ENCODE measurements around the gene ITCH. TPM values are rescaled to one million over a fixed set of nuclear protein-coding genes. Genes with fewer than 3 reads are reported as not detected.
"Not testable (repeated sequence)": the region's sequence is repeated elsewhere in the genome, so short reads cannot be mapped to it uniquely, and the experiment has no call there.

The ITCH gene
- total and polyA plus RNA-seq, 2 experiments from 2014 or later, result 31.0 to 47.7 TPM

DNA sequence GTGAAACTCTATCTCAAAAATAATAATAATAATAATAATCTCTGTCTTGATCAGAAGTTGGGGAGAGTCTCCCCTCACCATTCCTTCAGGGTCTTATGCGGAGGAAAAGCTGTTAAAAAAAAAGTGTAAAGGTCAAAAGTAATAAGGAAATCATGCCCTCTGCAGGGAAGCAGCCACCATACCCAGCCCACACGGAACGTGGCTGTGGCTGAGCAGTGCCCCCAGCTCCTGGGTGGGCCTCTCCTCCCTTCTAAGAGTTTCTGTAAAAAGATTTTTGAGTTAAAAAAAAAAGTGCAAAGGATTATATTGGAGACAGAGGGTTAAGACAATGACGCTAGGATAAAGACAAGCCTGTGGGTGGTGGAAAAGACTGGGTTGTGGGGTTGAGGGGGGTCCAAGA lies 29.3 kb upstream of the ITCH start:
- no peaks in the 10 kb centered on the region for H3F3A ChIP-seq (ENCODE audit: insufficient read depth)
- no peak overlapping the region for H3K27ac ChIP-seq
- no peaks in the 10 kb centered on the region for H3K9me2 ChIP-seq (ENCODE audit: insufficient read depth)
- H4K20me1 ChIP-seq (ENCODE audit: insufficient read depth), result no peaks in the 10 kb centered on the region
- no peak for DNase-seq
- WGBS, 2 experiments (ENCODE audit: low coverage in 1 of 2, low lambda C conversion rate in 2 of 2, missing lambda C conversion rate in 2 of 2), result 93 to 96% methylated on average over 4 of the region's 4 CpGs
- no peak overlapping the region for H3K4me2 ChIP-seq (ENCODE audit: unreplicated experiment)
- no peaks in the 10 kb centered on the region for H3K27me3 ChIP-seq (replicated peaks; ENCODE audit: insufficient read depth)
- no peaks in the 10 kb centered on the region for H3K36me3 ChIP-seq (ENCODE audit: low read depth)
- H3K4me3 ChIP-seq, result no peak overlapping the region
- in situ Hi-C loops (cut with MboI), result no loop called here
- H3K4me1 ChIP-seq (ENCODE audit: insufficient read depth), result peaks cover 7% of the 10 kb centered on the region; the same call in 1 of the 2 replicates
- TF ChIP-seq EZH2 (IDR thresholded peaks at IDR 0.05; ENCODE audit: insufficient read depth, poor library complexity, severe bottlenecking), result no peak
- no peak for TF ChIP-seq EZH2phosphoT487 (IDR thresholded peaks at IDR 0.05; ENCODE audit: insufficient read depth, low read depth)
- H2AFZ ChIP-seq, result no peak overlapping the region
- H3K79me2 ChIP-seq (ENCODE audit: insufficient read depth), result no peaks in the 10 kb centered on the region
- no peak overlapping the region for H3K9ac ChIP-seq
- H3K9me3 ChIP-seq (ENCODE audit: low read depth), result no peaks in the 10 kb centered on the region

DNA sequence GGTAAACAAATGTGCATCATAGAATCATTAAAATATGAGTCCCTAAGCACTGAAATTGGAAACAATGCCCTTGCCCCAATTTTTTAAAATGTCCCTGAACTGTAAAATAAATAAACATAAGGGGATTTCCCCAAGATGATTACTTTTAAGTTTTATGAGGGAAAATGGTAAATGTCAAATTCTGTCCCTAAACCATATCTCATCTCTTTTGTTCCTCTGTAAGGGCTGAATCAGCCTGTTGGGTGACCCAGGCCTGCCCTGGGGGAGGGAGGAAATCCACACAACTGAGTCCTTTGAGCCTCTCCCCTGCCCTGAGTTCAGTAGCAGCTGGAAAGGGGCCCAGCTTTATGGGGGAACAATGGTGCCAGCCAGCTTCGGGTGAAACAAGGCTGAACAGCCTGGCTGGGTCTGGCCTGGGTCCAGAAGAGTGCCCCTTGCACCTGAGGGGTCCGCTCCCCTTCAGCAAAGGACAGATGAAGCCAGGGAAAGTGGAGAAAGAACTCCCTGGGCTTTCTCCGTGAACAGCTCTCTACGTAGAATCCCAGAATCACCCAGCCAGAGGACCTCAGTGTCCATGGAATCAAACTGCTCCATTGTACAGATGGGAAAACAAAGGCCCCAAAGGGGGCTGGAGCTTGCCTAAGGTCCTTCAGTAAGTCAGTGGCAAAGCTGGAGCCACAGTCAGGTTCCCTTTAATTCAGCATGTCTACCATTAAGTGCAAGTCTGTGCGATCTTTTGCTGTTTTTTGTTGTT lies 28.2 kb upstream of the ITCH start:
- Histone ChIP-seq H3K9ac (no peak overlapping the region), H3K27me3 (replicated peaks; ENCODE audit: insufficient read depth) (no peaks in the 10 kb centered on the region), H3K9me2 (ENCODE audit: insufficient read depth) (no peaks in the 10 kb centered on the region), H3K4me3 (no peak overlapping the region), H3K27ac (no peak overlapping the region), H3F3A (ENCODE audit: insufficient read depth) (no peaks in the 10 kb centered on the region), H2AFZ (no peak overlapping the region), H3K4me1 (ENCODE audit: insufficient read depth) (peaks cover 7% of the 10 kb centered on the region; the same call in 1 of the 2 replicates), H3K79me2 (ENCODE audit: insufficient read depth) (no peaks in the 10 kb centered on the region), H3K36me3 (ENCODE audit: low read depth) (no peaks in the 10 kb centered on the region), H4K20me1 (ENCODE audit: insufficient read depth) (no peaks in the 10 kb centered on the region), H3K9me3 (ENCODE audit: low read depth) (no peaks in the 10 kb centered on the region), H3K4me2 (ENCODE audit: unreplicated experiment) (no peak overlapping the region)
- no peak for DNase-seq
- WGBS, 2 experiments (ENCODE audit: low coverage in 1 of 2, low lambda C conversion rate in 2 of 2, missing lambda C conversion rate in 2 of 2), result 77 to 81% methylated on average over 5 of the region's 5 CpGs
- in situ Hi-C loops (cut with MboI), result no loop called here
- TF ChIP-seq EZH2phosphoT487 (IDR thresholded peaks at IDR 0.05; ENCODE audit: insufficient read depth, low read depth), result no peak
- TF ChIP-seq EZH2 (IDR thresholded peaks at IDR 0.05; ENCODE audit: insufficient read depth, poor library complexity, severe bottlenecking), result no peak

DNA sequence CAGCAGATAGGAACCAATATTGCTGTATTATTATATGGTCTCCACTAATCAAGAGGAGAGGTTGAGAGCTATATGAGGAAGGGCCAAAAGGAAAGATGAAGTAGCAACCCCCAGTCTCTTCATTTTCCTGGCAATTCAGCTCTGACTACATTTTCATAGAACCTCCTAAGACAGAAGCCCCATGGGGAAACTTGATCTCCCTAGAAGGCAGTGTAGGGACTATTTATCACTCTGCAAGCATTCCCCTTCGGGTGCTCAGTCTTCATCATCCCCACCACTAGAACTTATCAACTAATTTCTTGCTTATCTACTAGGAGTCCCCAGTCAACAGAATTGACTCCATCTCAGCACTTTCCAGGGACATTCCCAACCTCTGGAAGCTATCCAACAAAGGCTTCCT lies 25.5 kb upstream of the ITCH start:
- Histone ChIP-seq H3K27ac (no peak overlapping the region), H3K27me3 (replicated peaks; ENCODE audit: insufficient read depth) (no peaks in the 10 kb centered on the region), H3K9ac (no peak overlapping the region), H3K4me1 (ENCODE audit: insufficient read depth) (peaks cover 7% of the 10 kb centered on the region; the same call in 1 of the 2 replicates), H3K9me2 (ENCODE audit: insufficient read depth) (no peaks in the 10 kb centered on the region), H3K36me3 (ENCODE audit: low read depth) (no peaks in the 10 kb centered on the region), H3K79me2 (ENCODE audit: insufficient read depth) (no peaks in the 10 kb centered on the region), H3F3A (ENCODE audit: insufficient read depth) (no peaks in the 10 kb centered on the region), H2AFZ (no peak overlapping the region), H4K20me1 (ENCODE audit: insufficient read depth) (no peaks in the 10 kb centered on the region), H3K4me2 (ENCODE audit: unreplicated experiment) (no peak overlapping the region), H3K9me3 (ENCODE audit: low read depth) (no peaks in the 10 kb centered on the region), H3K4me3 (no peak overlapping the region)
- WGBS, 2 experiments (ENCODE audit: low coverage in 1 of 2, low lambda C conversion rate in 2 of 2, missing lambda C conversion rate in 2 of 2), result 78 to 95% methylated on average over 1 of the region's 1 CpG
- TF ChIP-seq EZH2phosphoT487 (IDR thresholded peaks at IDR 0.05; ENCODE audit: insufficient read depth, low read depth), result no peak
- no peak for TF ChIP-seq EZH2 (IDR thresholded peaks at IDR 0.05; ENCODE audit: insufficient read depth, poor library complexity, severe bottlenecking)
- in situ Hi-C loops (cut with MboI), result no loop called here
- no peak for DNase-seq

DNA sequence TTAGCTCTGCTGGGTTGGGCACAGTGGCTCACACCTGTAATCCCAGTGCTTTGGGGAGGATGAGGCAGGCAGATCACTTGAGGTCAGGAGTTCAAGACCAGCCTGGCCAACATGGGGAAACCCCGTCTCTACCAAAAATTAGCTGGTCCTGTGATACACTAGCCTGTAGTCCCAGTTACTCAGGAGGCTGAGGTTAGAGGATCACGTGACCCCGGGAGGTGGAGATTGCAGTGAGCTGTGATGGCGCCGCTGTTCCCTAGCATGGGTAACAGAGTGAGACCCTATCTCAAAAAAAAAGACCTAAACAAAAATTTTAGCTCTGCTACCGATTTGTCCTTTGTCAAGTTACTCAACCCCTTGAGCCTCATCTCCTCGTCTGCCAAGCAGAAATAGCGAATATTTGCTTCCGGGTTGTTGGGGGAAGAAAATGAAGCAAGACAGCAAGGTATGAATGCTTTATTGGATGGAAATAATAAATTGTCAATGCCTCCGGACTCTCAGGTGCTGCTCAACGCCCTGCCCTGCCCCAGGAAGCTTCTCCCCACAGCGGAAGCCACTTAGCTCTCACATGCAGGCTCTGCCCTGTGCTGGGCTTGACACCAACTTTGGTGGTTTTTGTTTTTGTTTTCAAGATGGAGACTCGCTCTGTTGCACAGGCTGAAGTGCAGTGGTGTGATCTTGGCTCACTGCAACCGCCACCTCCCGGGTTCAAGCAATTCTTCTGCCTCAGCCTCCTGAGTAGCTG lies 24.9 kb upstream of the ITCH start:
- TF ChIP-seq EZH2phosphoT487 (IDR thresholded peaks at IDR 0.05; ENCODE audit: insufficient read depth, low read depth), result no peak
- no peak for TF ChIP-seq EZH2 (IDR thresholded peaks at IDR 0.05; ENCODE audit: insufficient read depth, poor library complexity, severe bottlenecking)
- H3K9me3 ChIP-seq (ENCODE audit: low read depth), result no peaks in the 10 kb centered on the region
- no peak overlapping the region for H3K27ac ChIP-seq
- H3K4me3 ChIP-seq, result no peak overlapping the region
- H3K4me2 ChIP-seq (ENCODE audit: unreplicated experiment), result no peak overlapping the region
- H3K27me3 ChIP-seq (replicated peaks; ENCODE audit: insufficient read depth), result no peaks in the 10 kb centered on the region
- no peaks in the 10 kb centered on the region for H3K79me2 ChIP-seq (ENCODE audit: insufficient read depth)
- H2AFZ ChIP-seq, result no peak overlapping the region
- H4K20me1 ChIP-seq (ENCODE audit: insufficient read depth), result no peaks in the 10 kb centered on the region
- no peaks in the 10 kb centered on the region for H3K9me2 ChIP-seq (ENCODE audit: insufficient read depth)
- 87 to 90% methylated on average over 15 of the region's 15 CpGs for WGBS, 2 experiments (ENCODE audit: low coverage in 1 of 2, low lambda C conversion rate in 2 of 2, missing lambda C conversion rate in 2 of 2)
- H3K9ac ChIP-seq, result no peak overlapping the region
- no peaks in the 10 kb centered on the region for H3F3A ChIP-seq (ENCODE audit: insufficient read depth)
- H3K36me3 ChIP-seq (ENCODE audit: low read depth), result no peaks in the 10 kb centered on the region
- H3K4me1 ChIP-seq (ENCODE audit: insufficient read depth), result peaks cover 7% of the 10 kb centered on the region; the same call in 1 of the 2 replicates
- no peak for DNase-seq
- in situ Hi-C loops (cut with MboI), result no loop called here

DNA sequence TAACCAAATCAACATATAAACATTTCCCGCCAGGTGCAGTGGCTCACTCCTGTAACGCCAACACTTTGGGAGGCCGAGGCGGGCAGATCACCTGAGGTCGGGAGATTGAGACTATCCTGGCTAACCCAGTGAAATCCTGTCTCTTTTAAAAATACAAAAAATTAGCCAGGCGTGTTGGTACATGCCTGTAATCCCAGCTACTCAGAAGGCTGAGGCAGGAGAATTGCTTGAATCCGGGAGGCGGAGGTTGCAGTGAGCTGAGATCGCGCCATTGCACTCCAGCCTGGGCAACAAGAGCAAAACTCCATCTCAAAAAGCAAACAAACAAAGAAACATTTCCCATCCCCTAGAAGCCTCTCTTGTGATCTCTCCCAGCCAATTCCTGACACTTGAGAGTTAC lies 22.3 kb upstream of the ITCH start:
- H3K79me2 ChIP-seq (ENCODE audit: insufficient read depth); H2AFZ ChIP-seq; H3K9ac ChIP-seq; in situ Hi-C loops (cut with MboI); H3K4me2 ChIP-seq (ENCODE audit: unreplicated experiment); DNase-seq; H3K9me2 ChIP-seq (ENCODE audit: insufficient read depth); H4K20me1 ChIP-seq (ENCODE audit: insufficient read depth); H3K27me3 ChIP-seq (replicated peaks; ENCODE audit: insufficient read depth); H3K9me3 ChIP-seq (ENCODE audit: low read depth); H3K36me3 ChIP-seq (ENCODE audit: low read depth); H3K4me3 ChIP-seq; H3F3A ChIP-seq (ENCODE audit: insufficient read depth); H3K27ac ChIP-seq; H3K4me1 ChIP-seq (ENCODE audit: insufficient read depth): not testable (repeated sequence)
- 88 to 93% methylated on average over 10 of the region's 10 CpGs for WGBS, 2 experiments (ENCODE audit: low coverage in 1 of 2, low lambda C conversion rate in 2 of 2, missing lambda C conversion rate in 2 of 2)

DNA sequence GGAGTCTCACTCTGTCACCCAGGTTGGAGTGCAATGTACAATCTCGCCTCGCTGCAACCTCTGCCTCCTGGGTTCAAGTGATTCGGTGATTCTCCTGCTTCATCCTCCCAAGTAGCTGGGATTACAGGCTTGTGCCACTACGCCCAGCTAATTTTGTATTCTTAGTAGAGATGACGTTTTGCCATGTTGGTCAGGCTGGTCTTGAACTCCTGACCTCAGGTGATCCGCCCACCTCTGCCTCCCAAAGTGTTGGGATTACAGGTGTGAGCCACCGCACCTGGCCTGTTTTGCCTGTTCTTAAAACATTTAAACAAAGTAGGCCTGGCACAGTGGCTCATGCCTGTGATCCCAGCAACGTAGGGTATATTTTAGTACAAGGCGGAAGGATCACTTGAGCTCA lies 21.9 kb upstream of the ITCH start:
- WGBS, 2 experiments (ENCODE audit: low coverage in 1 of 2, low lambda C conversion rate in 2 of 2, missing lambda C conversion rate in 2 of 2), result 90 to 93% methylated on average over 9 of the region's 9 CpGs
- H3K9me3 ChIP-seq (ENCODE audit: low read depth); H2AFZ ChIP-seq; DNase-seq; H3K27me3 ChIP-seq (replicated peaks; ENCODE audit: insufficient read depth); H3K79me2 ChIP-seq (ENCODE audit: insufficient read depth); H3K4me2 ChIP-seq (ENCODE audit: unreplicated experiment); in situ Hi-C loops (cut with MboI); H3K27ac ChIP-seq; H3K9ac ChIP-seq; H4K20me1 ChIP-seq (ENCODE audit: insufficient read depth); H3K9me2 ChIP-seq (ENCODE audit: insufficient read depth); H3F3A ChIP-seq (ENCODE audit: insufficient read depth); H3K4me1 ChIP-seq (ENCODE audit: insufficient read depth); H3K36me3 ChIP-seq (ENCODE audit: low read depth); H3K4me3 ChIP-seq: not testable (repeated sequence)
